OCI-M1 (cell line): ENCODE results near the gene TMEM169.
A peak's percentile ranks its signal among the peaks of the same experiment; 100 is the strongest.

Experiments
- DNase-seq: peaks from one replicate; lab custom pipeline; 2025; lab: John Stamatoyannopoulos, UW

TMEM169 gene, protein sequence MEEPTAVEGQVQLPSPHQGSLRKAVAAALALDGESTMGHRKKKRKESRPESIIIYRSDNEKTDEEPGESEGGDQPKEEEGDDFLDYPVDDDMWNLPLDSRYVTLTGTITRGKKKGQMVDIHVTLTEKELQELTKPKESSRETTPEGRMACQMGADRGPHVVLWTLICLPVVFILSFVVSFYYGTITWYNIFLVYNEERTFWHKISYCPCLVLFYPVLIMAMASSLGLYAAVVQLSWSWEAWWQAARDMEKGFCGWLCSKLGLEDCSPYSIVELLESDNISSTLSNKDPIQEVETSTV

DNA sequence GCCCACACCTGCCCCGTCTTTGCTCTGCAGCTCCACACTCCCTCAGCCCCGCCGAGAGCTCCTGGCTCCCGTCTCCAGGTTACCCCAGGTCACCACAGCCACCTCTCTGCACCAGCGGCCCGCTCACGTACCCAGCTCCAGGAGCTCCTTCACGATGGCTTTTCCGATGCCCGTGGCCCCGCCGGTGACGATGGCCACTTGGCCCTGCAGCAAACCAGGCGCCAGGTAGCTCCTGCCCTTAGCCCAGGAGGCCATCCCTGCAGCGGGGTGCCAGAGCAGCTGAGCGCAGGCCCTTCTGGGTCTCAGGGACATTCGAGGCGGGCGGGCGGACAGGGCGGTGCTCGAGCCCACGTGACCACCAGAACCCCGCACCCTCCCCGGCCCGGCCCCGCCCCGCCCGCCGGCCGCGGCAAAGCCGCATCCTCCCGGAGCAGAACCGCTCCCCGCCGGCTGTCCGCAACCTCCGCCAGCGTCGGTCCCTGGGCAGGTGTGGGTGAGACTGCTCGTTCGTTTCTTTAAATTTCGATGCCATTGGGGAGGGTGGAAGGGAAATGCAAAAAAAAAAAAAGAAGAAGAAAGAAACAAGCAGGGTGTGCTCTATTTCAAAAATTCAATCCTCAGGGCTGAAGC lies at the start of gene TMEM169, which contains the start of gene PECR:
Gene TMEM169 (plus strand): TSS at position 433 of the 630 bp plus-strand sequence. CDS start 14,045 bp downstream, outside the sequence.
Gene PECR (minus strand): TSS at position 323 of the 630 bp plus-strand sequence. CDS start 68 bp downstream, at position 255.
- peak; percentile 69 for DNase-seq

DNA sequence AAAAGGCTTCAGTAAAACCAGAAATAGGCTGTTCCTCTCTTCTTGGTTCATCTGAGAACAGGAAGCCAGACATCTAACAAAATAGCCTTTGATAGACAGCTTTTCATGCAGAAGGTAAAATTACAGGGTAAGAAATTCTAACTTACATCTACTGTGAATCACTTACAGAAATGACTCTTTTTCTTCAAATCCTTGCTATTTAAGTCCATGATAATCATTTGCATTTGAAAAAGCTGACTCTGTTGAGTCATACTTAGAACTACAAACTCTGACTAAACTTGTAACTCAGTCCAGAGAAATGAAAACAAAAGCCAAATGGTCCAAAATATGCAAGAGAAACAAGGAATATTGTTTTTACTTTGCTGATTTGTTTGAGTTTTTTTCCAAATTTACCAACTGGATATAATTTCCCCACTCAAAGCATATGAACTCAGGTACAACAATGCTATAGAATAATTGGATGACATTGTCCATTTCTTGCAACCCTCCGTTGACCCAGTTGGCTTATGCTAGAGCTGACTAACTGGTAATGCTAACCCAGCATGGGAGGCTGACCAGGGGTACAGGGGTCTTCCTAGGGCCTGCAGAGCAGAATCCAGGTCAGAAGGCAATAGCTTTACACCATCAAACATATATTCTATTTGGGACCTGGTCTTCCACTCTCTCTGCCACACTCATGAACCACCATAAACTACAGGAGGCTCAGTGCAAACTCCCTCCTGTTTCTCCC lies 49.6 kb upstream of the TMEM169 start:
- no peak for DNase-seq

DNA sequence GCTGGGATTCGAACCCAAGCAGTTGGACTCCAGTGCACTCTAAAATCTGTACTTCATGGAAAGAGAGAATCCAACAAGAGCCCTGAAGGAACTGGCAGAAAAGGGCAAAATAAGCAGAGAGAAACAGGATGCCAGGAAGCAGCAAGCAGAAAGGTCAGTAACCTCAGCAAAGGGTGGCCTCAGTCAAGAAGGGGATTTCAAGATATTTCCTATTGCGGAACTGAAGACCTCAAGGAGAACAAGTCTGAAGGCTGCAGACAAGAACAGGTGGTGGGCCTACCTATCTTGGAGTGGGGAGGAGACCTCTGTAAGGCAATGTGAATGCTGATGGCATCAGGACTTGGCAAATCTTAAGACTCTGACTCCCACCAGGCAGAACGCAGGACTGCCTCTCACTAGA lies 48.3 kb upstream of the TMEM169 start:
- no peak for DNase-seq

DNA sequence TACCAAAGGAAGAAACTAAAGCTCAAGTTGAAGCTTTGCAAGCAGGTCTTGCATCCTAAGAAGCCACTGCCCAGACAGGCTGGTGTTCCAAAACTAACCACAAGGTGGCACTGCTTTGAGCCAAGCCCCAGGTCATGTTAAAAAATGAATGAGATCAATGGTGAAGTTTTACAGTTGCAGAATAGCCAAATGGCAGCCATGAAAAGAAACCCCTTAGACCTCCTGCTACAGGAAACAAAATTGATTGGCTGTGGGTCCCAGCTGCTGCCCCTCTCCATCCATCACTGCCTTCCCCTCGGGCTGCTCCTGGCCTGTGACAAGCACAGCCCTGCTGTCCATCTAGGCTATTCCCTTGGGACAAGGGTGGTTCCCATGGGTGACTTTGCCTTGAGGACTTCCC lies 47.7 kb upstream of the TMEM169 start:
- DNase-seq = peak; percentile 76

DNA sequence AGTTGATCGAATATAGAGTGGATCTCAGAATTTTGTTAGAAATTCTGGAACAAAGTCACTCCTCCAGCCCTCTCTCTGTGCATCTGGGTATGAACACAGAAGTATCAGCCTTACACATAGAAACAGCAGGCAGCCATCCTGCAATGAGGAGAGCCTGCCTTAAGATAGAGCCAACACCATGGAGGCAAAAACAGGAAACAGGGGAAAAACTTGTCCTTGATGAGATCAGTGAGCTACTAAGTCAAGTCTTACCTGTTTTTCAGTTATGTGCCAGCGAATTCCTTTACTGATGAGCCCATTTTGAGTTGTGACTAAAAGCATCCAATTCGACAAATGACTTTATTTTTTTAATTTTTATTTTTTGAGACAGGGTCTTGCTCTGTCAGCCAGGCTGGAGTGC lies 41.8 kb upstream of the TMEM169 start:
- no peak for DNase-seq

DNA sequence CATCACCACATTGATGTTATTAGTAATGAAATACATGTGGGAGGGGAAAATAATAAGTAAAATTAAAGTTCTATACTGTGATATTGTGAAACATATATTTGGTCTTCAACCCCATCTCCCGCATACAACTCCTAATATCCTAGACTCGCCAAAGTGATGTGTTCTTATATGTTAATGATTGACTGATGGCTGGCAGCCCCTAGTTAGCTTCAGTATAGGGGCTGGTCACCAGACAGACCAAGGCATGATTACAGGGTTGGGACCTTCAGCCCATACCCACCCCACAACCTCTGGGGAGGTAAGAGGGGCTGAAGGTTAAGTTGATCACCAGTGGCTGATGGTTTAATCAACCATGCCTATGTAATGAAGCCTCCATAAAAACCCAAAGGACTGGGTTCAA lies 40.3 kb upstream of the TMEM169 start:
- no peak for DNase-seq

DNA sequence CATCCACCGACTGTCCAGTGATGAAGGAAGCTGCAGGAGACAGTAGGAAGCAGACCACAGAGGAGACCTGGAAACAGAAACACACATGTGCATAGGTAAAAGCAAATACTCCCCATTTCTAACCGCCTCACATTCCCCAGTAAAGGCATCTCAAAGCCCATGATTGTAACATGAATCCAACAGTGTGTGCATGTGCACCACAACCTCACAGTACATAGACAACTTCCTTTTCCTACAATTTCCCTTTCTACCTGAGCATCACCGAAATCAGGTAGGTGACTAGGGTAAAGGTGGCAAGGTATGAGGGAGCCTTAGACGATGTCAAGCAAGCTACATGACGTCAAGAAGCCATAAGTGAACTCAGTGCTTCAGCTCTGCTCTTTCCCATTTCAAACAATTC lies 37.8 kb upstream of the TMEM169 start:
- DNase-seq = no peak

DNA sequence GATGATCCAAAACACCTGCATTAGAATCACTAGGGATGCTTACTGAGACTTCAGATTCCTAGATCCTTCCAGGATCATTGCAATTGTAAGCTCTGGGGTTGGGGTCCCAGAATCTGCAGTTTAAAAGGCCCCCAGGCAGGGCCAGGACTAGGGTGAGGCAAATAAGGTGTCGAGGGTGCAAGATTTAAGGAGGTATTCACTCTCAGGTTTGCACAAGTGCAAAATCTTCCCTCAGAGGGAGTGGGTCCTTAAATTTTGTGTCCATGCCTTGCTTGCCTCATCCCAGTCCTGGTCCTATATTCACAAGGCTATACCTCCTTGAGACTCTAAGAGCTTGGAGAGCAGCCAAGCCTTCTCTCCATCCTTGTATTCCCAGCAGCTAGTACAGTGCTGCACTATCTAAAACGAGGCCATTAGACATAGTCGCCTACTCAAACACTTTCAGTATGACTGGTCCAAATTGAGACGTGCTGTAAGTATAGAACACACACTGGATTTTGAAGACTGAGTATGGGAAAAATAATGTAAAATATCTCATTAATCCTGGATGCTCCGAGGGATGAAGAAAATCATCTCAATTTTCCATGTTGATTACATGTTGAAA lies 36.7 kb upstream of the TMEM169 start:
- no peak for DNase-seq

DNA sequence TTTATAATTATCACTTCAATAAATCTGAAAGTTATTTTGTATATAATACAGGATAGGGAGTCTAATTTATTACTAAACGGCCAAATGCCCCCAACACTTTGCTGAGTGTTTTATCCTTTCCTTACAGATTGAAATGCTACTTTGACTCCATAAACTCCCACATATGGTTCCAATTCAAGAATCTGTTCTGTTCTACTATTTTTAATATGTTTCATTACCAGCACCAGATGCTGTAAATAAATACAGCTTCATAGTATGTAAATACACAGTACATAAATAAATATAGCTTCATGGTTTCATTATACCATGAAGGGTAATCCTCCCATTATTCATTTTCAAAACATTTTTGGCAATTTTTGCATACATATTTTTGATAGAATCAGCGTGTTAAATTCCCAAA lies 34.3 kb upstream of the TMEM169 start:
- DNase-seq = no peak

DNA sequence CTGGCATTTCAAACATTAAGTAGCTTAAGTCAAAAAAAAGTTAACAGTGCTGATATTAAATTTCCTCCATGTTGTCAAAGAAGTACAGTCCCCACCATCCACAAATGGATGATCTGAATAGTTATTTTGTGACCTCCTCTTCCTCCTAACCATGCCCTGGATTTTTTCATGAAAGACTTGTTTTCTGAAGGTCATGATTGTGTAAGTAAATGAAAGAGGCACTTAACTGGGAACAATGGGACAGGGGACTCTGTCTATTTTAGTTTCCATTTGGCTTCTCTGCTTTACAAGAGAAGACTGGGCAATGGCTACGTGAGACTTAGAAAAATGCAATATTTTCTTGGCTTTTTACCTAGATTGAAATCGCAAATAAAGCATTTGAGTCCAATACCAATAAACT lies 32.3 kb upstream of the TMEM169 start:
- DNase-seq = no peak

DNA sequence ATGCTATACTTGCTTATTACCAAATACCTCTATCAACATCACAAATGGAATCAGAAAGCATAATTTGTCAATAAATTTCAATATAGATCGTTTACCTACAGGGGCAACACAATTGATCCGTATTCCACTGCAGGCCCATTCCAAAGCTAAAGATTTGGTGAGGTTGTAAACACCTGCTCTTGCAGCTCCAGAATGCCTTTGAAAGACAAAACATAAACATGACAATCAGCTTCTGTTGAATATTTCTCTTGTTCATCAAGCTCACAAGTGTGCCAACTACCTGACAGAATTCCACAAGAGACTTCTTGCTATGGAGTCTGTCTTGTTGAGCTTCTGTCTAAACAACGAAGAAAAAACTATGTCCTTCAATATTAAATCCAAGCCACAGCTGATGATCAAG lies 30.4 kb upstream of the TMEM169 start:
- no peak for DNase-seq

DNA sequence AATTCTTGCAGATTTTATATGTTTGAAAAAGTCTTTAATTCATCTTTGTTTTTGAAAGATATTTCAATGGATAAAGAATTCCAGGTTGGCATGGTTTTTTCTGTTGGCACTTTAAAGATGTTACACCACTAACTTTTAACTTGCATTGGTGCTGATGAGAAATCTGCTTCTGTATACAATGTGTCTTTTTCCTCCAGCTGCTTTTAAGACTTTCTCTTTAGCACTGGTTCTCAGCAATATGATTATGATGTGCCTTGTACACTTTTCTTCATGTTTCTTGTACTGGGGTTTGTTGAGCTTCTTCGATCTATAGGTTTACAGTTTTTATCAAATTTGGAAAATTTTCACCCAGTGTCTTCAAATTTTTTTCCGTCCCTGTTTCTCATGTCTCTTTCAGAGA lies 29.3 kb upstream of the TMEM169 start:
- no peak for DNase-seq

DNA sequence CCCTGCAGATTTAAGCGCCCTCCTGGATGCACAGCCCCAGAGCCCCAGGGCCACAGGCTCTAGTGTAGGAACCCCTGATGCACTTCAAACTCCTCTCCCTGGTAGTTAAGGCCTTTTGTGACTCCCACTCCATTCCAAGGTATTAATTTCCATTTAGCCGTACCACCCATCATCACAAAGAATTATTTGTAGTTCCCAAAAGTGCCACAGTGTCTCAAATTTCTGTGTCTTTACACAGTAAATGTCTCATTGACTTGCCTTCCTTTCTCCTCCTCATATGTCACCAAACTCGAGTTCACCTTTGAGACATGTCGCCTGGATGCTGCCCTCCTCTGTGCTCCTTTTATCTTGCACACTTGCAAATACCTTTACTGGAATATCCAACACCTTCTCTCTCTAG lies 26.0 kb upstream of the TMEM169 start:
- no peak for DNase-seq

DNA sequence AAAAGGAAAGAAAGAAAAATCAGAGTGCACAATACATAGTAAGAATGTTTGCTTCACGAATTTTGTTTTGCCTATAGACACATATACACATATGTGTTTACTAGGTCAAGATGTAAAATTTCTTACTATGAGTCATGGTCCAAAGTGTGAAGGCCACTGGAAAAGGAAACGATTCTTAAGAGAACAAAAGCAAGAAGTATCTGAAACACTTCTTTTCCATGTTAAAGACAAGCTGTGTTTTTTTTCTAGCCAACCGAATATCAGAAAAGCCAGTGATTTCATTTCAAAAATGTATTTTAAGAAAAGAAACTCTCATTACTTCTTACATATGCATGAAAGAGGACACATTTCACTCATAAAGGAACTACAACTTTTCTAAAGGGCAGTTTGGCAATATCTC lies 25.0 kb upstream of the TMEM169 start:
- DNase-seq = no peak

DNA sequence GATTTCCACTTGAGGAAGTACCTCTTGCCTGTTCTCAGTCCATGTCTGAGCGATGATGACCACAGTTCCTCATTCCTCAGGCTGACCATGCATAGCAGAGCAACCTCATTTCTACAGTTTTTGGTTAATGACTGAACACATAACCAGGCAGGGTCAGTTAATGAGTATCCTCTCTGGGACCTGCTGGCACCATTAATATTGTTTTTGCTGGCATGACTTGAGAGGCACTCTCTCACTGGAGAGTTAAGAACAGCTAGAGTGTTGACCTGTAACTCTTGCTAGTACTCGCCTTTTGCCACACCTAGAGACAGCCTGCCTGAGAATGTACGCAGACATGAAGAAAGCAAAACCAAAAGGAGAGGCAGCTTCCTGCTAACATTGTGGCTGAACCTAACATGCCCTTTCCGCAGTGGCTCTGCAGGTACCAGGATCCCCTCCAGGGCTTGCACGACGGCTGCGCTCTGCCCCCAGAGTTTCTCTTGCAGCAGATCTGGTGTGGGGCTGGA lies 24.0 kb upstream of the TMEM169 start:
- DNase-seq = peak; percentile 42

DNA sequence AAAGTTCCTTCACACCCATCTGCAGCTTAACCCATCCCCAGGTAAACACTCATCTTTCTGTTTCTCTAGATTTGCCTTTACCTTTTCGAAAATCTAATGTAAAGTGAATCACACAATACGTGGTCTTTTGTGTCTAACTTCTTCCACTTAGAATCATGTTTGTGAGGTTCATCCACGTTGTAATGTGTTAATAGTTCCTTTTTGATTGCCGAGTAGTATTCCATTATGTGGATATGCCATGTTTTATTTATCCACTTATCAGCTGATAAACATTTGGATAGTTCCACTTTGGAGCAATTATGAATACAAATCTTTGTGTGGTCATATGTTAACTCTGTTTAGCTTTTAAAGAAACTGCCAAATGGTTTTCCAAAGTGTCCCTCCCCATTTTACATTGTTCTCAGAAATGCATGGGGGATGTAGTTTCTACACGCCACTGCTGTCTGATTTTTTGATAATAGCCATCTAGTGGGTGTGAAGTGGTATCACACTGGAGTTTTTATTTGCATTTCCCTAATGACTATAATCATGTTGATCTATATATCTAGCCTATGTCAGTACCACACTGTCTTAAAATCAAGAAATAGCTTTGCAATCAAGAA lies 22.4 kb upstream of the TMEM169 start:
- no peak for DNase-seq

DNA sequence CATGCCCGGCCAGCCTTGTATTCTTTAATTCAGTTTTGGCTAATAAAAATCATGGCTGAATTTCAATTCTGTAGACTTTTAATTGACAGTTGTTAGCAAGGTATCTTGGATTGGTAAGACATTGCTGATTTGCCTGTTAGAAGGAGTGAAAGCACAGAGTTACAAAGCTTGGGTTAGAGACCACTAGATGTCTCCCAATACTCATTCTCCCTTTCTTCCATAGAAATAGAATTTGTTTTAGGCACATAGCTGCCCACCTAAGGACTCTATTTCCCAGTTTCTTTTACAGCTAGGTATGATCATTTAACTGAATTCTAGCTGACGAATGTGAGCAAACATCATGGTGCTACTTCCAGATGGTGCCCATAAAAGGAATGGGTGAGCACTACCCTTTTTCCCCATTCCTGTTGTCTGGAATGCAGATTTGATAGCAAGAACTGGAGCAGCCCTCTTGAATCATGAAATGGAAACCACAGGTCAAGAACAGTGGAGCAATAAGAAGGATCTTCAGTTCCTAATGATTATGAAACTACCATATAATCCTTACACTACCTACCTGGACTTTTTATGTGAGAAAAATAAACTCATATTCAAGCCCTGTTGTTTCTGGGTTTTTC lies 17.6 kb upstream of the TMEM169 start:
- DNase-seq = no peak

DNA sequence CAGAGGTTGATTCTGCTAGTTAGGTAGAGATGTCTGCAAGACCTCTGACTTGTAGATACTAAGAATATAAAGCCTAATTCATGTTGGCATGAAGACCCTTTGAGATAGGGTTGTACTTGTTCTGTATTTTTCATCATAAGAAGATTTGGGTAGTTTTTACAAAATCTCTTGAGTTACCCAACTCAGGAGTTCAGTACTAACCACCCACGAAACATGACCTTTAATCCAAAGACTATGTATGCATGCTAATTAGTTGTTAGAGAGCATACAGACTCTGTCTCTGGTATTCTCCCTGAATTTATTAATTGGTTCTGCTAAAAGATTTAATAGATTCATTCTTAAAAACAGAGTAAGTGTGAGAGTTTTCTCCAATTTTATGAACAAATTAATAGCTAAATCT lies 17.1 kb upstream of the TMEM169 start:
- DNase-seq = no peak

DNA sequence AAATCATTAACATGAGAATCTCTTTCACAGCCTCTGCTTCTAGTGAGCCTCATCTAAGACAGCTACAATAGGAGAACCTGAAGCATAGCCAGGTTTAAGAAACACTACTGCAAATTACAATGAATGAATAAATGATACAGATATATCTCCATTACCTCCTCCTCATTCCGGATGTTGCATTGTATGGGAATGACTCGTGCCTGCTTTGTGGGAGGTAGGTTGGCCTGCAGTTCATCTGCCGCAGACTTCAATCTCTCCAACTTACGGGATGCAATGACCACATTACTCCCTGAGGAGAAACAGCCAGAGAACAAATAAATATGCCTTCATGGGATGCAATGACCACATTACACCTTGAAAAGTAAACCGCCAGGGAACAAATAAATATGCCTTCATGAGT lies 15.5 kb upstream of the TMEM169 start:
- DNase-seq = no peak

DNA sequence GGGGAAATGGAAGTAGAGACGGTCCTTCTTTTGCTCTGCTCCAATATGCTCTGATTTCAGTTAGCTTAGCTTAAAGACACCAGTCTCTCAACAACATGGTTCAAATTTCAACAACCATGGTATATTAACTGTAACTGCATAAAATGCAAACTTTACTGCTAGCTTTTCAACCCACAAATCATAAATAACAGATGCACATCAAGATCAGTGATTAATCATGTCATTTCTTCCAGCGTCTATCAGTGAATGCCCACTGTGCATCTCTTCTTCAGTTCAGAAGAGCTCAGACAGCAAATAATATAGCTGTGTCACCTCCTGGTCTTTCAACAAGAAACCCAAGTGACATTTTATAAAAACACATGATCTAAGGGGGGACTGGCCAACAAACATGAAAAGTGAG lies 12.7 kb upstream of the TMEM169 start:
- DNase-seq = no peak

DNA sequence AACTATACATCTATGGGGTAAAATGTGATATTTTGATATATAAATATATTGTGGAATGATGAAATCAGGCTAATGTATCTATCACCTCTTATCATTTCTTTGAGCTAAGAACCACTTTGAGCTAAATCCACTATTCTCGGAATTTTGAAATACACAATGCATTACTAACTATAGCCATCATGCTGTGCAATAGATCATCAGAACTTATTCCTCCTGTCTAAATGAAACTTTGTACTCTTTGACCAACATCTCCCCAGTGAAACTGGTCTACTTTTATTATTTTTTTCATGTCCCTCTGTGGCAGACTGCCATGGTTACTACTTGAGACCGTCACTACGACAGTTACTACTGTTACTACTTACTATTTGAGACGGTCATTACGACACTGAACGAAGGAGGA lies 11.5 kb upstream of the TMEM169 start:
- no peak for DNase-seq
